GM18519 (cell line): ENCODE results near the gene YPEL1.

Experiments
- ATAC-seq: cut with Tn5 transposase; IDR thresholded peaks from one replicate; pipeline ENCODE4 v1.9.1; 2021; ENCODE audit warnings: mild to moderate bottlenecking, moderate library complexity; ENCODE audit not compliant: unreplicated experiment, low FRiP score

YPEL1 gene, protein sequence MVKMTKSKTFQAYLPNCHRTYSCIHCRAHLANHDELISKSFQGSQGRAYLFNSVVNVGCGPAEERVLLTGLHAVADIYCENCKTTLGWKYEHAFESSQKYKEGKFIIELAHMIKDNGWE

GRCh38 chr22:21735200-21736083 is at the start of gene YPEL1:
Gene YPEL1, minus strand, starts transcription at chr22:21735794. Its CDS starts 25,050 bp downstream, at chr22:21710744.
- ATAC-seq: peak; percentile 67

DNA sequence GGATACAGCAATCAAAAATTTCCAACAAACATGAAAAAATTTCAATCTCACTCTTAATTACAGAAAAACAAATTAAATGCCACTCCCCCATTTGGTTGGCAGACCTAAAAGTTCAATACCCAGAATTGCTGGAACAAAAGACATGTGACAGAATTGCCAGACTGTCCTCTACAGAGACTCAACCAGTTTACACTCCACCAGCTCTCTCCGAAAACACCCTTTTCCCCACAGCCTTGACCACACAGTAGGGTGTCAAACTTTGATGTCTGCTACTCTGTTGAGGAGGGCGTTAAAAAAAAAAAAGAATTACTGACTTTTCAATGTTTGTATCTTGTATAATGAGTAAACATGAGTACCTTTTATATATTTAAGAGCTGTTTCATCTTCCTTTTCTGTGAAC is 44.7 kb upstream of the YPEL1 start:
- no peak for ATAC-seq

DNA sequence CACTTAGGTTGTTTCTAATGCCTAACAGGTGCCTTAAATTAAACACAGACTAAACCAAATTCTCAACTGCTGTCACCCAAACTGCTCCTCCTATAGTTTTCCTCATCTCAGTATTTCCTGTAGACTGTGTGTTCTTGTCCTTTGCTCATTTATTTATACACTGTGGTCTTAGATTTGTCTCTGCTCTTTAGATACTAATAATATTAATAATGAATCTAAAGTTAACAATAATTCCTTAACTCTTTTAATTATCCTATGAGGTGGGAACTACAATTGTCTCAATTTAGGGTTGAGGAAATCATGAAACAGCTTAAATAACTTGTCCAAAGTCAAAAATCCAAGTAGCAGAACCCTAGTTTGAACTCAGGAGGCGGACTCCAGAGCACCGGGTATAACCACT is 43.9 kb upstream of the YPEL1 start:
- no peak for ATAC-seq

DNA sequence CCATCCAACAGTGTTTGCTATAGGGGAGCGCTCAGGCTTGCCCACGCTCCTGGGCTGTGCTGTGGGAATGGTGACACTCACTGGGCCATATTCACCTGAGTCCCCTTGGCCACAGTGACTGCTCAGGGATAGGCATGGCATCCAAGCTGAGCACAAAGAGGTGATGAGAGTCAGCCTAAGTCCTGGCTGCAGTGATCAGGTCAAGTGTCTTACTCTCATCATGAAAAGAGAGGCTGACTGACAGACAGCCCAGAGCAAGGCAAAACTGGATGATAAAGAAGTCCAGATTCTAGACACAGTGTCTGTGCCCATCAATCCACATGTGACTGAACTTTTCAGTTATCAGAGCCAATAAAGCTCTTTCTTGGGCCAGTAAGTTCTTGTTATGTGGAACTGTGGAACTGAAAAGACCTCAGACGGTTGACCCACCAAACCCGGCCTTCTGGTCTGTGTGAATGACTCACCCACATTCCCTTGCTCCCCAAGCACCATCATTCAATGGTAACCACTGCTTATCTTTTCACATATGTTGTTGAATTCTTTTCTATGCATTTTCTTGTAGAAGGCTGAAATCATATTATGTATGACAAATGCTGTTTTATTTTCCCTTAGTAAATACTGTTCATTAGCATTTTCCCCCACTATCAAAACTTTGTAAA is 43.2 kb upstream of the YPEL1 start:
- ATAC-seq: no peak

DNA sequence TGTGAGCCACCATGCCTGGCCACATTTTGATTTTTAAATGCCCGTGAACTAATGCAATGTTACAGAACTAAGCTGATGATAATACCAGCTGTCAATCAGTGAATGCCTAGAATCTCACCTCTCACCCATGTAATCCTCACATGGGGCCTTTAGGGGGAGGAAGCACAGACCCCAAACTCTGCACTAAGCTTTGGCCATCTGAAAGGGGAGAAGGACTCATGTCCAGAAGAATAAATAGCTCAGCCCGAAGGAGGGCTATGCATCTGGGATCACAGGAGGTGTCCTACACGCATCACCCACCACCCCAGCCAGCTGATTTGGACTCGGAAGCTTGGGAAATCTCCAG is 36.0 kb upstream of the YPEL1 start:
- ATAC-seq: no peak

DNA sequence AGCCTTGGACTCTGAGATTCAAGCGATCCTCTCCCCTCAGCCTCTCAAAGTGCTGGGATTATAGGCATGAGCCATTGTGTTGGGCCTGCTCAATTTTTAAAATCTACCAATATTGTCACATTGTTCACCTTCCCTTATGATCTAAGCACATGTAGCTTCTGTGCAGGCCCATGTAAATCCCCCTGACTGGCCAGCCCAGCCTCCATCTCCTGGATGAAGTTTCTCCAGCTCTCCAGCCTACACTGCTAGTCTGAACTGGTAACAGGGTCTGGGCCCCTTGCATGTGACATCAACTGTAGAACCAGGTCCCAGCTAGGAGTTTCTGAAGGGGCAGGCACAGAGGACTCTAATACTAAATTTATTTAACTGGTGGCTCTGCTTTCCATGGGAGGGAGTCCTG is 32.8 kb upstream of the YPEL1 start:
- ATAC-seq: no peak

- ATAC-seq: no peak
These were observed 31.3 kb upstream of the YPEL1 start for GRCh38 chr22:21766691-21767462.

GRCh38 chr22:21765909-21766529 is 30.4 kb upstream of the YPEL1 start:
- ATAC-seq: no peak

GRCh38 chr22:21764038-21764804 is 28.6 kb upstream of the YPEL1 start:
- no peak for ATAC-seq

GRCh38 chr22:21762712-21763581 is 27.4 kb upstream of the YPEL1 start:
- ATAC-seq: no peak

- ATAC-seq: no peak
These were observed 26.5 kb upstream of the YPEL1 start for GRCh38 chr22:21761994-21762680.

DNA sequence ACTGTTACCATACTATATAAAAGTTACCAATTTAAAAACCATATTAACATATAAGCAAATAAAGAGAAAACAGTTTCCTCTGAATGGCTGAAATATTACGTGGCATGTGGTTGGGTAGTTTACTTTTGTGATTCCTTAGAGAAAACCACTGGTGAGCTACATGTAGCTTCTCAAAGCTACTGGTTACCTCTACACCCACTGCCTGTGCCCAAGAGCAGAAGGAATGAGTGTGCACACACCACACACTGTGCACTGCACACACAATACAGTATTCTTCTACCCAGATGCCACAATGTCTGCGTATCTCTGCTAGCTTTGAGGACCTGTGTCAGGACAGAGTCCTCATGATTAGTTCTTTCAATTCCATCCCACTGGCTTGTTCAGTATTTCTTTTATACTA is 25.5 kb upstream of the YPEL1 start:
- no peak for ATAC-seq

GRCh38 chr22:21760640-21761039 is 25.0 kb upstream of the YPEL1 start:
- no peak for ATAC-seq

DNA sequence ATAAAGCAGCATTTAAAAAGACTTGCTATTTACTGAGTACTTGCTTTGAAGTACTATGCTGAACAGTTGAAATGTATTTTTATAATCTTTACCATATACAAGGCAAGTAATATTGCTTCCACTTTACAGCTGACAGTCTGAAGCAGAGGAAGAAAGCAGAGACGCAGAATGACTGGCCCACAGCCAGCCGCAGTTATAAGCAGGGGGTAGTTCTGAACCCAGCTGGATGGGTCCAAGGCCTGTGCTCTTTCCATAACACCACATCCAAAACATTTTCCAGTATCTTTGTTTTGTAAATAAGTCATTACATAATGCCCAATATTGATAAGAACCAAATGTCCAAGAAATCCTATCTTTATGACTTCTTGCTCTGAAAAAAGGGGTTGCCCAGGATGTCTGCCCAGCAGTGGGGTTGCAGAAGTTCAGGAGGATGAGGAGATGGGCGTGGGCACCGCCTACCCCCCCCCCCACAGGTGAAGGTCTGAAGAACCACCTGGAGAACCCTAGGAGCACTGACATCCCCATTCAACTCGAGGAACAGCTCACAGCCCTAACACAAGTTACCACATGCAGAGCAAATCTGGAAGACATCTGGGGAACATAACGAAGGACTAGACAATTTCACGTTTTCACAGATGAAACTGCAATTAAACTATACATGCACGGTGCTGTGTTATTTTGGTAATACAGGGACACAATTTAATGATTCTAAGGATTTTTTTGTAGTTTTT is 24.2 kb upstream of the YPEL1 start:
- ATAC-seq: no peak

DNA sequence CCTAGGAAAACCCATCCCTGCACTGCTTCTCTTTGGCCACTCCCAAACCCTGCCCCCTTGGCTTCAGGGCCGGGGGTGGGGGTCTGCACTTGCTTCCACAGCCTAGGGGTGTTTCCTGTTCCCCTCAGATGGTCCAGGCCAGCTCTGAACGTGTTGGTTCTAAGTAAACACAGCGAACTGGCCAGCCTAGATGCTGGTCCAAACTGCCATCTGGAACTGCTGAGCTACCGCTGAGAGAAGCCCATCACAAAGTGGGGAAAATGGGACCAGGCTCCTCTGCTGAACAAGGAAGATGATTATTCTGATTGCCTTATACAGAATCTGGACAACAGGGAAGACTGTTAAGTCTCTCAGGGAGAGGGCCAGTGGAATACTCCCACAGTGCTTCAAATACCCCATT is 23.5 kb upstream of the YPEL1 start:
- no peak for ATAC-seq

- no peak for ATAC-seq
These were observed 22.7 kb upstream of the YPEL1 start for GRCh38 chr22:21758091-21758864.

DNA sequence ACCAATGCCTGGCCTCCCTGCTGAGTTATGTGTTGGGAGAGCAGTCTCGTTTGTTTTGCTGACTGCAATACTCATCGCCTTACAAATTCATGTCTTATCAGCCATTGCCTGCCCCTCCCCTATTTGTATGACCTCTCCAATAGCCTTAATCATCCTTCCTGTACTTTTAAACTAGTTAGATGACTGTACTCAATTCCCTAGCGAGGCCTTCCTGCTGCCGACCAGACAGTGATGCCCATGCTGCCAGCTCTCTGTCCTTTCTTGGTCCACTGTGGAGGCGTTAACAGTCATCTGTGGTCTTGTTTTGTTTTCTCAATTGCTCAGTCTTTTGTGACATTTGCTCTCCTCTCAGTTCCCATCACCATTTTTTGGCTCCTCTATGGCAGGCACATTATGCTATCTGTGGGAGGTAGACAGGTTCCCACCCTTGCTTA is 20.3 kb upstream of the YPEL1 start:
- no peak for ATAC-seq
